Osteocyte (in vitro differentiated cells): ENCODE measurements around the gene WFDC2. TPM values are rescaled to one million over a fixed set of nuclear protein-coding genes. Genes with fewer than 3 reads are reported as not detected.

Experiments used
- DNase-seq: peaks from one replicate; pipeline ENCODE4 v3.0.0; 2021; ENCODE audit warnings: mixed read lengths; ENCODE audit not compliant: unreplicated experiment; ENCODE audit errors: extremely low spot score
- H3K27ac Mint-ChIP-seq: one replicate; pipeline ENCODE4 v1.8.0; 2021; ENCODE audit warnings: mild to moderate bottlenecking, mixed read lengths; ENCODE audit not compliant: unreplicated experiment
- H3K27me3 Mint-ChIP-seq: one replicate; pipeline ENCODE4 v1.8.0; 2021; ENCODE audit warnings: mixed read lengths; ENCODE audit not compliant: unreplicated experiment
- H3K36me3 Mint-ChIP-seq: one replicate; pipeline ENCODE4 v1.8.0; 2021; ENCODE audit warnings: mixed read lengths; ENCODE audit not compliant: unreplicated experiment
- H3K4me1 Mint-ChIP-seq: one replicate; pipeline ENCODE4 v1.8.0; 2021; ENCODE audit warnings: mixed read lengths; ENCODE audit not compliant: unreplicated experiment
- H3K4me3 Mint-ChIP-seq: one replicate; pipeline ENCODE4 v1.8.0; 2021; ENCODE audit warnings: mild to moderate bottlenecking, moderate library complexity, mixed read lengths; ENCODE audit not compliant: unreplicated experiment
- H3K9me3 Mint-ChIP-seq: one replicate; pipeline ENCODE4 v1.8.0; 2021; ENCODE audit warnings: mixed read lengths; ENCODE audit not compliant: unreplicated experiment
- CTCF ChIP-seq: fragments of 200-600 bp; sonication (generic); IDR thresholded peaks from 2 replicates; pipeline ENCODE4 v1.5.0; 2021; ENCODE audit warnings: antibody characterized with exemption, mild to moderate bottlenecking, moderate library complexity
- total RNA-seq: library from RNA; stranded (reverse); gene quantifications from 2 replicates; pipeline ENCODE4 v1.2.1, GENCODE V29; 2021

Gene WFDC2
- total RNA-seq, 1 donor from 2014 or later, result not detected

GRCh38 chr20:45484676-45485075 lies 15.1 kb downstream of the WFDC2 start:
- no peak overlapping the region for H3K27ac Mint-ChIP-seq
- no peaks in the 10 kb centered on the region for H3K36me3 Mint-ChIP-seq
- peaks cover 28% of the 10 kb centered on the region for H3K27me3 Mint-ChIP-seq
- no peak for DNase-seq
- no peaks in the 10 kb centered on the region for H3K9me3 Mint-ChIP-seq
- TF ChIP-seq CTCF, result no peak
- H3K4me3 Mint-ChIP-seq, result no peak overlapping the region
- no peaks in the 10 kb centered on the region for H3K4me1 Mint-ChIP-seq

GRCh38 chr20:45485388-45485787 lies 15.8 kb downstream of the WFDC2 start:
- peaks cover 25% of the 10 kb centered on the region for H3K27me3 Mint-ChIP-seq
- no peaks in the 10 kb centered on the region for H3K36me3 Mint-ChIP-seq
- no peak overlapping the region for H3K4me3 Mint-ChIP-seq
- no peaks in the 10 kb centered on the region for H3K9me3 Mint-ChIP-seq
- no peak overlapping the region for H3K27ac Mint-ChIP-seq
- H3K4me1 Mint-ChIP-seq, result no peaks in the 10 kb centered on the region
- DNase-seq, result no peak
- no peak for TF ChIP-seq CTCF

GRCh38 chr20:45487231-45487635 lies 17.7 kb downstream of the WFDC2 start:
- Mint-ChIP-seq H3K27me3 (peaks cover 17% of the 10 kb centered on the region), H3K4me3 (no peak overlapping the region), H3K27ac (no peak overlapping the region), H3K4me1 (no peaks in the 10 kb centered on the region), H3K36me3 (no peaks in the 10 kb centered on the region), H3K9me3 (no peaks in the 10 kb centered on the region)
- no peak for DNase-seq
- TF ChIP-seq CTCF, result peak; percentile 19

- no peak for TF ChIP-seq CTCF
- Mint-ChIP-seq H3K36me3 (no peaks in the 10 kb centered on the region), H3K4me1 (no peaks in the 10 kb centered on the region), H3K27me3 (peaks cover 9% of the 10 kb centered on the region), H3K9me3 (no peaks in the 10 kb centered on the region), H3K4me3 (no peak overlapping the region), H3K27ac (no peak overlapping the region)
- DNase-seq, result no peak
Observed at GRCh38 chr20:45489083-45489531, 19.6 kb downstream of the WFDC2 start.

- no peaks in the 10 kb centered on the region for H3K4me1 Mint-ChIP-seq
- H3K27me3 Mint-ChIP-seq, result no peaks in the 10 kb centered on the region
- no peaks in the 10 kb centered on the region for H3K9me3 Mint-ChIP-seq
- H3K36me3 Mint-ChIP-seq, result no peaks in the 10 kb centered on the region
- DNase-seq, result no peak
- TF ChIP-seq CTCF, result no peak
- H3K4me3 Mint-ChIP-seq, result no peak overlapping the region
- H3K27ac Mint-ChIP-seq, result no peak overlapping the region
Observed at GRCh38 chr20:45495501-45495941, 26.0 kb downstream of the WFDC2 start.
